Mammary epithelial cell (primary cell): ENCODE measurements around the gene RNF150.
"Not testable (repeated sequence)": the region's sequence is repeated elsewhere in the genome, so short reads cannot be mapped to it uniquely, and the experiment has no call there.

Experiments used
- EZH2 ChIP-seq: IDR thresholded peaks from 2 replicates; pipeline ENCODE4 v1.6.1; 2012; ENCODE audit warnings: low read length, inconsistent platforms, borderline replicate concordance
- TF ChIP-seq, protein P1 (sequence below), 2 donors: IDR thresholded peaks in 1 of 2; conservative IDR thresholded peaks in 1 of 2; 2 replicates each; pipeline ENCODE4 v1.5.1; 2011 to 2012; ENCODE audit warnings: inconsistent platforms in 2 of 2, low read length in 2 of 2, mild to moderate bottlenecking in 2 of 2, control low read depth in 1 of 2, low read depth in 1 of 2; ENCODE audit not compliant: insufficient read depth in 1 of 2; ENCODE audit errors: extremely low read depth in 1 of 2

DNA sequence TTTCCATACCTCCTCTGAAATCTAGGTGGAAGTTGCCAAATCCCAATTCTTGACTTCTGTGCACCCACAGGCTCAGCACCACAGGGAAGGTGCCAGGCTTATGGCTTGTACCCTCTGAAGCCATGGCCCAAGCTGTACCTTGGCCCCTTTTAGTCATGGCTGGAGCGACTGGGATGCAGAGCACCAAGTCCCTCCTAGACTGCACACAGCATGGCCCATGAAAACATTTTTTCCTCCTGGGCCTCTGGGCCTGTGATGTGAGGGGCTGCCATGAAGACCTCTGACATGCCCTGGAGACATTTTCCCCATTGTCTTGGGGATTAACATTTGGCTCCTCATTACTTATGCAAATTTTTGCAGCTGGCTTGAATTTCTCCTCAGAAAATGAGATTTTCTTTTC, 82.3 kb downstream of the RNF150 start:
- TF ChIP-seq, protein P1, sequence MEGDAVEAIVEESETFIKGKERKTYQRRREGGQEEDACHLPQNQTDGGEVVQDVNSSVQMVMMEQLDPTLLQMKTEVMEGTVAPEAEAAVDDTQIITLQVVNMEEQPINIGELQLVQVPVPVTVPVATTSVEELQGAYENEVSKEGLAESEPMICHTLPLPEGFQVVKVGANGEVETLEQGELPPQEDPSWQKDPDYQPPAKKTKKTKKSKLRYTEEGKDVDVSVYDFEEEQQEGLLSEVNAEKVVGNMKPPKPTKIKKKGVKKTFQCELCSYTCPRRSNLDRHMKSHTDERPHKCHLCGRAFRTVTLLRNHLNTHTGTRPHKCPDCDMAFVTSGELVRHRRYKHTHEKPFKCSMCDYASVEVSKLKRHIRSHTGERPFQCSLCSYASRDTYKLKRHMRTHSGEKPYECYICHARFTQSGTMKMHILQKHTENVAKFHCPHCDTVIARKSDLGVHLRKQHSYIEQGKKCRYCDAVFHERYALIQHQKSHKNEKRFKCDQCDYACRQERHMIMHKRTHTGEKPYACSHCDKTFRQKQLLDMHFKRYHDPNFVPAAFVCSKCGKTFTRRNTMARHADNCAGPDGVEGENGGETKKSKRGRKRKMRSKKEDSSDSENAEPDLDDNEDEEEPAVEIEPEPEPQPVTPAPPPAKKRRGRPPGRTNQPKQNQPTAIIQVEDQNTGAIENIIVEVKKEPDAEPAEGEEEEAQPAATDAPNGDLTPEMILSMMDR (conservative IDR thresholded peaks at IDR 0.05 in 1 of 2, IDR thresholded peaks at IDR 0.05 in 1 of 2; ENCODE audit: extremely low read depth in 1 of 2, insufficient read depth in 1 of 2, low read depth in 1 of 2, low read length in 2 of 2): not testable (repeated sequence)
- TF ChIP-seq EZH2: not testable (repeated sequence)
